ENCODE measurements around the gene ALDH2. TPM values are rescaled to one million over a fixed set of nuclear protein-coding genes. Genes with fewer than 3 reads are reported as not detected.

ALDH2 gene
- total and polyA plus RNA-seq, 10 of the 15 experiments (the other 5 are each of a cell fraction or from before 2014, with no cell fraction given) = 1.4 to 16.4 (median 8.7) TPM

- H3K4me1 ChIP-seq (ENCODE audit: control insufficient read depth, insufficient read depth, low read length) = peaks cover 62% of the 10 kb centered on the region
- peak; percentile 35 for FAIRE-seq
- SMC1A ChIA-PET (ENCODE audit: uncharacterized antibody, unreplicated experiment) = interaction anchor here (0.7 to 3.5 kb wide), 8 partner anchors 9 to 171 kb away, joined by 3 to 40 read pairs (median 4); no protein-coding TSS in a partner anchor
- TF ChIP-seq ZNF217 (IDR thresholded peaks at IDR 0.05) (no peak), BRCA1 (IDR thresholded peaks at IDR 0.05; ENCODE audit: low read depth, low read length) (no peak), HDGF (IDR thresholded peaks at IDR 0.05) (no peak), ZNF592 (IDR thresholded peaks at IDR 0.05) (no peak), HSF1 (IDR thresholded peaks at IDR 0.05; ENCODE audit: low read depth, low read length) (no peak), IKZF1 (conservative IDR thresholded peaks at IDR 0.05) (no peak), MYC (IDR thresholded peaks at IDR 0.05; ENCODE audit: insufficient read depth, insufficient read length, insufficient replicate concordance, low read length, severe bottlenecking) (no peak), PRDM15 (CRISPR knock-in tag; IDR thresholded peaks at IDR 0.05) (no peak), POU2F2 (IDR thresholded peaks at IDR 0.05; ENCODE audit: borderline replicate concordance, low read depth, low read length) (0 out of 3 replicates have a peak, but pooled peaks have one; percentile 13), MXI1 (IDR thresholded peaks at IDR 0.05; ENCODE audit: low read depth, low read length) (no peak), YY1 (IDR thresholded peaks at IDR 0.05; ENCODE audit: low read depth, low read length) (no peak), EED (IDR thresholded peaks at IDR 0.05; ENCODE audit: low read depth) (no peak), SPI1 (IDR thresholded peaks at IDR 0.05; ENCODE audit: borderline replicate concordance, insufficient read depth, low read depth, low read length) (no peak), SP1 (IDR thresholded peaks at IDR 0.05; ENCODE audit: low read depth, low read length) (no peak)
Measured at GRCh38 chr12:111764120-111764821, 2.5 kb upstream of the ALDH2 start.

More at GRCh38 chr12:111764120-111764821, 2.5 kb upstream of the ALDH2 start:
- in situ Hi-C loops (cut with MboI) (no loop called here), intact Hi-C loops (cut with micrococcal nuclease; ENCODE audit: unreplicated experiment) (no loop called here)
- no peaks in the 10 kb centered on the region for H3K27me3 ChIP-seq (replicated peaks in 1 of 2; ENCODE audit: control insufficient read depth in 2 of 2, insufficient read depth in 2 of 2, low read length in 1 of 2)
- DNase-seq (ENCODE audit: low read depth, low spot score) (peak; percentile 77), ATAC-seq (peak; percentile 66)
- ChIA-PET RAD21 (ENCODE audit: unreplicated experiment) (interaction anchor here (0.7 to 3.1 kb wide), 7 partner anchors 10 to 315 kb away, joined by 3 to 25 read pairs (median 4); no protein-coding TSS in a partner anchor), POLR2A (interaction anchor here (0.6 to 7.4 kb wide), 7 partner anchors 12 to 389 kb away, joined by 3 to 46 read pairs (median 4); partner anchors contain the start of genes ACAD10 and BRAP), CTCF (interaction anchor here (0.6 to 3.1 kb wide), 10 partner anchors 10 to 312 kb away, joined by 3 to 25 read pairs (median 4); no protein-coding TSS in a partner anchor)
- no peak overlapping the region for H3K4me3 ChIP-seq
- H2AFZ ChIP-seq (ENCODE audit: control insufficient read depth, low read depth, low read length) = no peak overlapping the region; the same call in 1 of the 2 replicates
- peak overlapping the region; percentile 65 for H3K27ac ChIP-seq (ENCODE audit: control insufficient read depth, insufficient read depth)
- H3K36me3 ChIP-seq (ENCODE audit: control insufficient read depth in 2 of 2, insufficient read depth in 2 of 2, low read length in 1 of 2) = no peaks in the 10 kb centered on the region
- WGBS (ENCODE audit: insufficient coverage, insufficient replicate concordance, low lambda C conversion rate, missing lambda C conversion rate) = 0% methylated on average over 6 of the region's 6 CpGs
- no TSS peak for BruUV-seq (replicated peaks)
- H3K79me2 ChIP-seq (ENCODE audit: control insufficient read depth, insufficient read depth, low read length) = no peaks in the 10 kb centered on the region; the same call in 1 of the 2 replicates
- no peaks in the 10 kb centered on the region for H4K20me1 ChIP-seq (ENCODE audit: control insufficient read depth, insufficient read depth)
- no peaks in the 10 kb centered on the region; the same call in 1 of the 3 replicates for H3K9me3 ChIP-seq (replicated peaks; ENCODE audit: control insufficient read depth, insufficient read depth, low read length)
- no peak overlapping the region for H3K9ac ChIP-seq (ENCODE audit: control insufficient read depth, insufficient read depth, low read length)
- H3K4me2 ChIP-seq (ENCODE audit: control insufficient read depth, insufficient read depth) = peak overlapping the region; percentile 82

Data from GM12878 (cell line).